ENCODE results near the gene OR51S1. TPM values are rescaled to one million over a fixed set of nuclear protein-coding genes. Genes with fewer than 3 reads are reported as not detected.
"Not testable (repeated sequence)": the region's sequence is repeated elsewhere in the genome, so short reads cannot be mapped to it uniquely, and the experiment has no call there.

The OR51S1 gene
- total RNA-seq, 1 donor from 2014 or later, result not detected

DNA sequence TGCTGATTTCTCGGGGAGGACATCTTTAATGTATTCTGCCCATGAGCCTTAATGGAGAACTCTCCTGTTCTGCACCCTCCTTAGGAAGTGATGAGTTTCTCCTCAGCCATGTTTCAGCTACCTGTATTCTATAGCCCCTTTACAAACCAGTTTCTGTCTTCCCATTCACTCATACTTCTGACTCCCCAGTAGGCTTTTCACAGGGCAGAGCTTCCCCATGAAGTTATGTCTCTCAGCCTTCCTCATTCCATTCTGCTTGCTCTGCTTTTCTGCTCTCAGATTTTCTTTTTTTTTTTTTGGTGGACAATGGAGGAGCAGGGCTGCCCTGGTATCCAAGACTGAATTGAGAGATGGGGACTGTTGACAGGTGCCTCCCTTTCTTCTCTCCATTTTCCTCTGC, 40.5 kb downstream of the OR51S1 start:
- no peak for DNase-seq (ENCODE audit: low read depth, low spot score)

GRCh38 chr11:4804280-4804679, 44.7 kb downstream of the OR51S1 start, which contains the start of gene OR52R1:
Gene OR52R1, minus strand, starts transcription at chr11:4804380. Its CDS starts 0 bp downstream, at chr11:4804380.
- no peak for DNase-seq (ENCODE audit: low read depth, low spot score)

- DNase-seq (ENCODE audit: low read depth, low spot score), result not testable (repeated sequence)
These were observed 47.7 kb downstream of the OR51S1 start for GRCh38 chr11:4801316-4801715.

DNA sequence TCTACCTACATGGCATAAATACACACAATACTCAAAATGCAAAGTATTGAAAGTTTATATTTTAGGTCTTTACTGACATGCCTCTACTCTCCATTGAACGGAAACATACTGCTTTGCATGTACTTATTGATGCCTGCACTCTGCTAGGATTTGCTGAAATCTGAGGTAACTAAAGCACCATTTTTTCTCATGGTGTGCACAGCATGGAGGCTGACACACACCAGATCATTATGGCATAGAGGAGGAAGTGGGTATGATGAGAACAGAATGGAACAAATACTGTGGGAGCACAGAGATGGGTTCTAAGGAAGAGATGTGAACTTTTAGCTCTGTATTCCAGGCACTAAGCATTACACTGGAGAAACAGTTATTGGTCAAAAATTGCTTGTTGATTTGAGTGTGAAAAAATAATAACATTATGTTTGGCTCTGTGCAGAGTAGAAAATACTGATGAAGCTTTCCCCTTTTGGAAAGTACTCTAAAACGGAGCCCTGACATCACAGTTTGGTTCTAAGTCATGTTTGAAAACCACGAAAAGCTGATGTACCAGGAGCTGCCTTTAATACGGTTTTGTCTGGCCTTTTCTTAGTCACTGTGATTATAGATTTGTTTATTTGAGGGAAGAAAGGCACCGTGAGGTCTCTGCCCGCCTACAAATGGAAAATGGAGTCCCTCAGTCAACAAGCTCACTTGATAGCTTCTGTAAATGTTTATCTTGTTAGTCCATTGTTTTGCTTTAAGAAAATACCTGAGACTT, 50.4 kb downstream of the OR51S1 start:
- DNase-seq (ENCODE audit: low read depth, low spot score), result no peak

Other genes starting within 250 kb of the OR51S1 start
- gene TRIM68, start 241.0 kb downstream of the OR51S1 start, total RNA-seq, result 10.4 and 13.5 TPM in 2 replicates
- gene OR51D1, start 211.7 kb downstream of the OR51S1 start, total RNA-seq, result not detected in 2 replicates
- gene OR51E1, start 205.2 kb downstream of the OR51S1 start, total RNA-seq, result not detected in 2 replicates
- gene OR51E2, start 151.4 kb downstream of the OR51S1 start, total RNA-seq, result not detected in 2 replicates
- not detected in 2 replicates for gene MMP26, start 144.4 kb downstream of the OR51S1 start, total RNA-seq
- not detected in 2 replicates for gene OR51F1, start 79.3 kb downstream of the OR51S1 start, total RNA-seq
- not detected in 2 replicates for gene OR52R1, start 44.8 kb downstream of the OR51S1 start, total RNA-seq
- not detected in 2 replicates for gene OR51F2, start 27.9 kb downstream of the OR51S1 start, total RNA-seq
- not detected in 2 replicates for gene OR51T1, start 32.7 kb upstream of the OR51S1 start, total RNA-seq
- gene OR51A7, start 54.6 kb upstream of the OR51S1 start, total RNA-seq, result not detected in 2 replicates
- gene OR51G2, start 70.1 kb upstream of the OR51S1 start, total RNA-seq, result not detected in 2 replicates
- not detected in 2 replicates for gene OR51G1, start 75.1 kb upstream of the OR51S1 start, total RNA-seq
- not detected in 2 replicates for gene OR51A4, start 98.4 kb upstream of the OR51S1 start, total RNA-seq
- not detected in 2 replicates for gene OR51A2, start 106.5 kb upstream of the OR51S1 start, total RNA-seq
- not detected in 2 replicates for gene OR51L1, start 145.6 kb upstream of the OR51S1 start, total RNA-seq
- gene OR52J3, start 197.3 kb upstream of the OR51S1 start, total RNA-seq, result not detected in 2 replicates
- gene OR52E2, start 210.4 kb upstream of the OR51S1 start, total RNA-seq, result not detected in 2 replicates
- not detected in 2 replicates for gene OR52E1, start 220.4 kb upstream of the OR51S1 start, total RNA-seq